GM21515 (cell line): ENCODE results near the gene HSD11B1.

Experiments
- ATAC-seq: cut with Tn5 transposase; IDR thresholded peaks from one replicate; pipeline ENCODE4 v1.9.1; 2021; ENCODE audit not compliant: unreplicated experiment

The HSD11B1 gene

DNA sequence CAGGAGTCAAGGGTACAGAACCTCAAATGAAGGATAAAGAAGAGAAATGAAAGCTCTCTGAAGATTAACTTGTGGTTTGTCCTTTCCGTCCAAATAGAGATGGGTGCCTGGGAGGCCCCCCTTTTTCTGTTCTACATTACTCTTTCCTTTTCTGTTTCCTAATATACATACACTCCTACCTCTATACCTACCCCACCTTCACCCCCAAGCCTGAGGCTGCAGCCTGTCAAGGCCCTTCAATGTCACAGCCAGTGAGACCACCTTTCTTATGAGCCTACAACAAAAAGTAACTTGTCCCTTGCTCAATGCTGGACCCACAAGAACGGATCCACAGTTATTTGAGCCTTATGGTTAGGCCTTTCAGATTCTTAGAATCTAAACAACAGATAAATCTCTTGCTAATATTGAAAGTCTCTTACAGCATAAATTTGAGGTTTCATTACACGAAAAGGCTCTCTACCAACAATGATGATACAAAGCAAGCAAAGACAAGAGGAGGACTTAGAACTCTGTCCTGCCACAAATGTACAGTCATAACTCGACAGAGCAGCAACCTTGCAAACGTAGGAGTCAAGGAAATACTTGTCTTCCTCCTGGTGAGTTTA, 47.1 kb downstream of the HSD11B1 start:
- peak; percentile 50 for ATAC-seq

DNA sequence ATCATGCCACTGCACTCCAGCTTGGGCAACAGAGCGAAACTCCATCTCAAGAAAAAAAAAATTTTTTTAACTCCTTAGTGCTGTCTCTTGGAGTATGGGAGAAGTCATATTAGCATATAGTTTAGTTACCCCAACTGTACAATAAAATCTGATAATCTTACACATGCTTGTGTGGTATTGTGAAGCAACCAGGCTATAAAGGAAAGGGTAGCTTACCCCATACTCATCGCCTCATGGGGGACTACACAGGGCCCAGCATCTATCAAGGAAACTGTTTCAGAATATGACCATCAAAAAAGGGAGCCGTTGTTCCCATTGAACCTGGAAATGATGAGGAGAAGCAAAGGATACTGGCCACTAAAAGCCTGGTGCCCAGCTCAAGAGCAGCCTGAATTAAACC, 48.2 kb downstream of the HSD11B1 start:
- ATAC-seq, result no peak

DNA sequence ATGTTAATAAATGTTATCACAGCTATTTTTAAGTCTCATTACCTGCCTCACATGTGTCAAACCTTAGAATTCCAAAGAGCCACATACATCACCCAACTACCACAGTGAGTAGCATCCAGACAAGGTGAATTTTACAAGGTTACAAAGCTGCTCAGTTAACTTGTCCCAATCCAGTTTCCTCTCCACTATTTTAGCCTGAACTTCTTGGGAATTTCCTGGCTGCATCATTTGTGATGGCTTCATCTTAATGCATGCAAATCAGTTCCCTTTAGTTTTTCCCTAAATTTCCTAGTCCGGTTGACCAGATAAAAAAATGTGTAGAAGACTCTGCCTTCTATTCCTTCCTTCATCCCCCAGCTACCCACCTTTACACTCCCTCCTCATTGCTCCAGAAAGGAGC, 50.6 kb downstream of the HSD11B1 start:
- no peak for ATAC-seq

DNA sequence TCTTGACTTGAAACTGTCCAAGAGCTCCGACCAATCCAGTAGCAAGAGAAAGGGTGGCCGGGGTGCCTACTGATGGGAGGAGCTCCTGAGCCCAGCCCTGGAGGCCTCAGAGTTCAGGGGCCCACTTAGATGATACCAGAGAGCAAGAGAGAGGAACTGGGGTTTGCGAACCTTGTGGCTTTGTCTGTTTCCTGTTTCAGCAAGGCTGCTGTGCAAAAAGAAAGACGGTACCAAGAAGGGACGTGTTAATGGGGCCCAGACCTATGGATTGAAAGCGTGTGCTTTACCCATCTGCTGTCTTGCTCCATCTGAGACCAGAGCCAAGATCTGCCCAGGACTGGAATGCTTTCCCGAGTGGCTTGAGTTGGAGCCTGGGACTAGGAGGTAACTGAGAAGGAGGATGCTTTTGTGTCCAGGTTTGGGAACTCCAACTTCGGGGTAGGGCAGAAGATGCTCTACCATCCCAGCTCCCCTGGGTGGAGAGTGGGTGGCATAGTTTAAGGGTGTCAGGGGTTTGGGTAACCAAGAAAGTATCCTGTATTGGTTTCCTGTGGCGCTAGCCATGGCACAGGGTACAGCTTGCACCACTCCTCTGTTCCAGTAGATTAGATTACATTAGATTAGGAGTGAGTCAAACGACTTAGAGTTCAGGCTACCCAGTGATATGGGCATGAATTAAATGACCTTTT, 51.4 kb downstream of the HSD11B1 start, which contains the start of gene TRAF3IP3:
TSS of gene TRAF3IP3 (plus strand) at position 128 of the 689 bp plus-strand sequence. CDS start 3,987 bp downstream, outside the sequence.
- ATAC-seq, result peak; percentile 69

DNA sequence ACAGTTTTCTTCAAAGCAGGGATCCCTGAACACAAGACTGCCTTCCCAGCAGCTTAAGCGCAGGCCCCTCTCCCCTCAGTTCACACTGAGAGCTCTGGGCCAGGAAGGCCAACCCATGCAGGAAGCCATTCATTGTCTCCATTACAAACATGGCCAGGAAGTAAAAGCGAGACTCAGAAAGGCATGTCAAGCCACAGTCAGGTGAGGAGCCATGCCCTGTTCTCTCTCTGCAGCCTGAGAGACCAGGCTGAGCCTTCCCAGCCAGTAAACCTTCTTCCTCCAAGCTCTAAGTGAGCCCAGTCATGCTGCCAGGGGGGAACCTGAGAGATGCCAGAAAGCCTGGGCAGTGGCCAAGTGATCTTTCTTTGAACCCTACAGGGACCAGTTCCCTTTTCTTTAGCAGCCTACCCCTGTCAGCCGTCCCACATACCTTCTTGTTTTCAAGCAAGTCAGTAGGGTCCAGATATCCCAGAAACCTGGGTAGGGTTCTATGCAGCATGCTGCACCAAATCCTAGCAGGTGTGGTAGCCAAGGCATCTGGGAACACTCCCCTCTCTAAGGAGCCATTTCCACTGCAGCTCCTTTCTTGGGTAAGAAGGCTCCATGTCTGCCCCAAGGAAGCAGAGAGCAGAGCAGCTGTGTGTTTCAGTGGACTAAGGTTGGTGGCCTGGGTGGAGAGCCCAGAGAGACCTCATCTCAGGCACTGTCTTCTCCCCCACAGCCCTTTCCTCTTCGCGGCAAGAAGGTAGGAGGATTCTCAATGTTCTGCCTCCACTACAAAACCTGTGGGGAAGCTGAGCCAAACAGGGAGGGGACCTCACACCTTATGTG, 52.2 kb downstream of the HSD11B1 start:
- peak; percentile 36 for ATAC-seq

DNA sequence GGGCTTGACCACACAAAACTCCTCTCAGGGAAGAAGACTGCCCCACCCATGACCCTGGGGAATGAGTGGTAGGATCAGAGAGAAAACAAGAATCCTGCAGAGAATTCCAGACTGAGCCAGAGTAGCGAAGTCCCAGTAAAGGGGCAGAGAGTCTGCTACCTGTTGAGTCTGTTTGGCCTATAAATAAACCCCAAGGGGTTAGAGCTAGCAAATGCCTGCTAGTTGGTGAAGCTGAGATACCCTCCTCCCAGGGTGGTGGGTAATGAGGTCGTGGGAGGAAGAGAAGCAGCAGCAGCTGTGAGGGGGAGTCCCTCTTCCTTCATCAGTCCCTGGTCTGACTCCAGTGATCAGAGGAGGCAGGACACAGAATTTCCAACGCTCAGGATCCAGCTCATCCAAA, 53.8 kb downstream of the HSD11B1 start:
- ATAC-seq, result no peak

DNA sequence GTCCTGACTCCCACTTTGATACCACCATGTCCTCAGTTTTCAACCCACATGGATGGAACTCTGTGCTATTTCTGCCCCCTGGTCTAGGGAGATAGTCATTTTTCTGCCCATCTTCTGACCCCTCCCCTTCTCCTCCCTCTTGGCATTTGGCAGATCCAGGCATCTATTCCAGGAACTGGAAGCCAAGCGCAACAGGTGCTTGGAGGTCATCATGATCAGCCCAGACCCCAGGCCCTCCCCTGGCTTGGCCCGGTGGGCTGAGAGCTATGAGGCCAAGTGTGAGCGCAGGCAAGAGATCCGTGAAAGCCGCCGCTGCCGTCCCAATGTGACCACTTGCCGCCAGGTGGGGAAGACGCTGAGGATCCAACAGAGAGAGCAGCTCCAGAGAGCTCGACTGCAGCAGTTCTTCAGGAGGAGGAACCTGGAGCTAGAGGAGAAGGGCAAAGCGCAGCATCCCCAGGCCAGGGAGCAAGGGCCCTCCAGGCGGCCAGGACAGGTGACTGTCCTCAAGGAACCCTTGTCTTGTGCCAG, 55.2 kb downstream of the HSD11B1 start:
- no peak for ATAC-seq

DNA sequence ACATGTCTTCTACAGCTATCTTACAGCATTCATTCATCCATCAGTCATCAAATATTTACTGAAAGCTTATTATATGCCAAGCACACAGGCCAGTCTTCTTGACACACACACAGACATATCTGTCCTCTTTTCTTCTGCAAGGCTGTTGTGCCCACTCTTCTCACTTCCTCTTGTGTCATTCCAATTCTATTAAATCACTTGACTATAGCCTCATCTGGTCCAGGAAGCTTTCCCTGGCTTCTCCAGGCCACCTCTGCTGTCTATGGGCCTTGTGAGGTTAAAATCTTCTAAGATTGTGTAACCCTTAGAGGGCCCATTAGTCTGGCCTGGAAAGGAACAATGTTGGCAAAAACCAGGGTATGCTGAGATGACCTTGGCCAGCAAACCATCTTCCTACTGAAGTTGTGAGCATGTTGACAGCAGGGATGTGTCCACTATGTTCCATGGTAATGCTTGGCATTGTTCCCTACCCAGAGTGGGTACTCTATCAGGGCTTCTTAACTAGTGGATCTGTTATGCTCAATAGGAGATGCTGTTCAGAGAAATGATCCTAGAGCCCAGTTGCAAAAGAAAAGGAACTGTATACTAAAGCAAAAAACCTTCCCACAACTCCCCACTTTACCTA, 56.5 kb downstream of the HSD11B1 start:
- ATAC-seq, result no peak

DNA sequence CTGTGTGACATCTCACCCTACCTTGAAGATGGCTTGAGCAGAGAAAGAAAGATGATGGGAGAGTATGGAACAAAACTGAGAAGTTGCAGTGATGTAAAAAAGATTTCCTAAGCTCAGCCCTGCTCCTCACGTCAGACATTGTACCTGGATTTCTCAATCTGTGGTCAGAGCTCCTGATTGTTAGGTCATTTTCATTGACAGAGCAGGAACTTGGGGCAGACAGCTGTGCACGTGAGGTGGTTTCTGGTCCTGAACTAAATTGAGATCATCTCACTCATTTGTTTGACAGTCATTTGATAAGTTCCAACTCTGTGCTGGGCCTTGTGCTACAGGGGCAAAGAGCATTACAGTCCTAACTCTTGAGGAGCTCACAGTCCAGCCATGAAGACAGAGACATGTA, 61.4 kb downstream of the HSD11B1 start:
- no peak for ATAC-seq

DNA sequence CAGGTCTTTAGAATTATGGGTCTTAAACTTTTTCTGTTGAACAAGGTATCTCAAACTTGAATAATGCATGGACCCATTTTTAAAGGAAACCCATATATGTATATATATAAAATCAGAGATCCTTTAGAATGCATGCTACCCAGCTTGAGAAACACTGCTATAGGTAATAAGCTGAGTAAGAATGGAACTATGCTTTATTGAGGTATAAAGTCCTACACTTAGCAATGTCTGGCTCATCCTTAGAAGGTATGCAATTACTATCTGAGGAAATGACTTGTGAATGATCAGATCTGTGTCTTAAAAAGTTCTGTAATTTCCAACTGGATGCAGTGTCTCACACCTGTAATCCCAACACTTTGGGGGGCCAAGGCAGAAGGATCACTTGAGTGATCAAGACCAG, 62.5 kb downstream of the HSD11B1 start:
- no peak for ATAC-seq

DNA sequence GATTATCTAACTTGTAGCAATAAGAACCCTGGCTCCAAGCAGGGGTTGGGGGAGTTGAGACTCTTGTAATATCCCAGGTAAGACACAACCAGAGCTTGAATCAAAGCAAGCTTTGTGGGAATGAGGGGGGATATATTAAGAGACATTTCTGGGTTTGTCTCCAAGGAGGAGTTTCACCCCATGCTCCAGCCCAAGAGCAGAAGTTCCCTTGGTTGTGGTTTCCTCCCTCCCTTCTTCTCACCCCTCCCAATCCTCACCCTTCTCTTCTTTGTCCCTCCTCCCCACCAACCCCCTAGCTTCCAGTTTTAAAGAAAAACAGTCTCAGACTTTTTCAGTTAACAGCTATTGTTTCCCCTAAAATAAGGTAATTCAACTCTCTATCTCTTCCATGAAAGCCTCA, 63.1 kb downstream of the HSD11B1 start:
- no peak for ATAC-seq

DNA sequence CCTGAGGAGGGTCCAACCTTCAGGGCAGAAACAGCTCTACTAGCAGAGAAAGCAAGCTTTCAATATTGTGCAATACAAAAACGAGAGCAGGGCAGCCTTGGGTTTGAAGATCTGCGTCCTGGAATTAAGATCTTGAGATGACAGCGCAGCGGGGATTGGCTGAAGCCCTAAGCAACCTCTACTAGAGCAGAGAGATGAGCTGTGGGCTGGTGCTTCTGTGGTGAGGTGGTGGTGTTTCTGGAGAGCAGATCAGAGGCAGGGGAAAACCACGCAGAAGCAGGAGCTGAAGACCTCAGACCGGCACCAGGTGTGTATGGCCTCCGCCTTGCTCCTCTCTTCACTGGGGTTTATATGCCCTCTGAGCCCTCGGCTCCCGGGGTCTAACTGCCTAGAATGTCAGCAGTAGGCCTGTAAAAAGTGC, 63.7 kb downstream of the HSD11B1 start:
- ATAC-seq, result peak; percentile 87

DNA sequence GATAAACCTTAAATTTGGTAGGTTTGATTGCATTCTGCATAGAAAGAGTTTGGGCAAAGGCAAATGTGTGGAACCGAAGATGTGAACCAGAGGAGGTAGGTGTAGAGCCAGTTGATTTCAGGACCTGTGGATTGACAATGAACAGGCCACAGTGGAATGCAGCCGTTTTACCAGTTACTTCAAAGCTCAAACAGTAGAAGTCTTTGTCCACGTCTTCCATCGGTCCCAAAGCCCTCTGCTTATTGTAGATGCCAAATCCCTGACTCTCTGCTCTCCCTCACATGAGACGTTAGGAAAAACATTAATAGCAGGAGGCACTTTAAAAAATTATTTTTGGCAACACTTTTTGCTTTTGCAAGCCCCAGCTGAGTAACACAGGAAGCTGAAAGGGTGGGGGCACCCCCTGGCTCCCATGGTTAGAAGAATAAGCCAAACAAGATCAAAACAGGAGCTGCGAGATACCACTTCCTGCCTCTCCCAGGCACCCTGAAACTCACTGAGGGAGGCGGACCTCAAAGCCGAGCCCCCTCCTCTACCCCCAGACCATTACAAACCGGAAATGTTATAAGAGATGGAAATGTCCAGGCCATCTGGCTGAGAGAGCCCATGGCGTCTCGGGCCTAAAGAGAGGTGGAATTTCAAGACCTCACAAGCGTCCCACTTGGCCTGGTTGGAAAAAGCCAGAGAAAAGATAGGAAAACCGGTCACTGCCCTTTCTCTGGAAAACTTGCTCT, 64.7 kb downstream of the HSD11B1 start:
- peak; percentile 78 for ATAC-seq

DNA sequence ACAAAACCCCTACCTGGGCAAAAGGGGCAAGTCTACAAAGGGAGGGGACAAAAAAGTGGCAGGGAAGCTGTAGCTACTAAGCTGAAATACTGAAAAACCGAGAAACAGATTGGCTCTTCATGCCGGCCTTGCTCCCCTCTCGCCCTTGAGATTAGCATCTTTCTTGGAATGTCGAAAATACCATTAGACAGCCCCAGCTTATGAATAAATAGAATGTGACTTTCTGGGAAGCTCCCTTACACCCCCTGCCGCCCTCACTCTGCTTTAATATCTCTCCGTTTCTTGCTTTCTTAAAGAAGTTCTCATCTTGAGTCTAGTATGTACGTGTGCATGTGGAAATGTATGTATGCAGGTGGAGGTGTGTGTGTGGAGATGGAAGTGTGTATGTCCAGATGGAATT, 65.3 kb downstream of the HSD11B1 start:
- ATAC-seq, result no peak

DNA sequence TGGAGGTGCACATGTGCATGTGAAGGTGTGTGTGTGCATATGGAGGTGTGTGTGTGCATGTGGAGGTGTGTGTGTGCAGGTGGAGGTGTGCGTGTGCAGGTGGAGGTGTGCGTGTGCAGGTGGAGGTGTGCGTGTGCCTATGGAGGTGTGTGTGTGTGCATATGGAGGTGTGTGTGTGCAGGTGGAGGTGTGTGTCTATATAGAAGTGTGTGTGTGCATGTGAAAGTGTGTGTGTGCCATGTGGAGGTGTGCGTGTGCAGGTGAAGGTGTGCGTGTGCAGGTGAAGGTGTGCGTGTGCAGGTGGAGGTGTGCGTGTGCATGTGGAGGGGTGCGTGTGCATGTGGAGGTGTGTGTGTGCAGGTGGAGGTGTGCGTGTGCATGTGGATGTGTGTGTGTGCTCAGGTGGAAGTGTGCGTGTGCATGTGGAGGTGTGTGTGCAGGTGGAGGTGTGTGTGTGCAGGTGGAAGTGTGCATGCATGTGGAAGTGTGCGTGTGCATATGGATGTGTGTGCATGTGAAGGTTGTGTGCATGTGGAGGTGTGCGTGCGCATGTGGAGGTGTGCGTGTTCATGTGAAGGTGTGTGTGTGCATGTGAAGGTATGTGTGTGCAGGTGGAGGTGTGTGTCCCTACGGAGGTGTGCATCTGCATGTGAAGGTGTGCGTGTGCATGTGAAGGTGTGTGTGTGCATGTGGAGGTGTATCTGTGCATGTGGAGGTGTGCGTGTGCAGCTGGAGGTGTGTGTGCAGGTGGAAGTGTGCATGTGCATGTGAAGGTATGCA, 66.2 kb downstream of the HSD11B1 start:
- no peak for ATAC-seq

DNA sequence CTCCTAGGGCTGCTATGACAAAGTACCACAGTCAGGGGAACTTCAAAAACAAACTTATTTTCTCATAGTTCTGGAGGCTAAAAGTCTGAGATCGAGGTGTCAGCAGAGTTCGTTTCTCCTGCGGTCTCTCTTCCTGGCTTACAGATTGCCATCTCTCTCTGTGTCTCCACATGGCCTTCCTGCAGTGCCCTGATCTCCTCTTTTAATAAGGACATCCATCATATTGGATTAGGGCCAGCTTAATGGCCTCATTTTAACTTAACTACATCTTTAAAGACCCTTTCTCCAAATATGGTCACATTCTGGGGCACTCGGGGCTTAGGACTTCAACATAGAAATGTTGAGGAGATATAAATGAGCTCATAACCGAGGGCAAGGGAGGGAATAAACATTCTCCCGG, 67.5 kb downstream of the HSD11B1 start:
- ATAC-seq, result no peak

DNA sequence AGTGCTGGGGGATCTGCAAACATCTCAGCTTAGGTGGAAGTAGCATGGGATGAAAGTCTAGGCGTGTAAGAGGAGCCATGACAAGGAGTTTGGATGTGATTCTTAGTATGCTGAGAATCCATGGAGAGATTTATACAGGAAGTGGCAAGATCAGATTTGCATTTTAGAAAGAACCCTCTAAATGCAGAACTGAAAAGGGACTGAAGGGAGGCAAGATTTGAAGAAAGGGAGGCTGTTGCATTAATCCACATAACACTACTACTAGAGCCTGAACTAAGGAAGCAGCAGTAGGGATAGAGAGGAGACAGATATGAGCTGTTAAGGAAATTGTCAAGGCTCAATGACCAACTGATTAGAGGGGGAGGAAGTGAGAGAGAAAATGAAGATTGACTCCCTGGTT, 69.9 kb downstream of the HSD11B1 start:
- peak; percentile 60 for ATAC-seq

DNA sequence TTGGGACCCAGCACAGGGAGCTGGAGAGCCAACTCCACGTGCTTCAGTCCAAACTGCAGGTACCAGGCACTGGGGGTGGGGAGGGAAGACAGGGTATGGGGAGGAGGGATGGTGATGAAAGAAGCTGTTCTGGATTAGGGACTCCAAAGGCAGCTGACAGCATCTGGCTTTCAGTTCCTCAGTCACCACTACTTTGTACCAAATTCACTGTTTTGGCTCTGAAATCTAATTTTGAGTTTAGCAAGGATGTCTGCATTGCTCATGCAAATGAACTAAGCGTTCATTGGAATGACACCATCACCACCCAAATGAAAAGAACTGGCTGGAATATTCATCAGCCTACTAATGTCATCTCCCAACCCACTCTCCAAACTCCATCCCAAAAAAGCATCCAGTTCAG, 71.0 kb downstream of the HSD11B1 start:
- no peak for ATAC-seq

DNA sequence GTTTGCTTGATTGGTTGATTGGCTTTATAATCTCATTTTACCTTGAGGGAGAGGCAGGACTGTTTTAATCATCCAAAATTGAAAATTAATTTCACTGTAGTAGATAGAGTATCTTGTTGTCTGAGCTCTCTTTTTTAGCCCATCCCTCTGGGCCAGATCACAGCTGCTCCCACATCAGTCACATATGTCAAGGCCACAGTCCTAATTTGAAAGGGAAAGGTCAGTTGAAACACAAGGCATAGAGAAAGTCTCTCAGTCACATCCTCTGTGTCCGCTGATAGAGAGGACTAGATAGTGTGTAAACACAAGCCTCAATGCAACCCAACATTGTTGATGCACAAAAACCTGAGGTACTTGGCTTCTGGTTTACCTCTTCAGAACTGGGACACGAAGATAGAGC, 72.9 kb downstream of the HSD11B1 start:
- no peak for ATAC-seq

DNA sequence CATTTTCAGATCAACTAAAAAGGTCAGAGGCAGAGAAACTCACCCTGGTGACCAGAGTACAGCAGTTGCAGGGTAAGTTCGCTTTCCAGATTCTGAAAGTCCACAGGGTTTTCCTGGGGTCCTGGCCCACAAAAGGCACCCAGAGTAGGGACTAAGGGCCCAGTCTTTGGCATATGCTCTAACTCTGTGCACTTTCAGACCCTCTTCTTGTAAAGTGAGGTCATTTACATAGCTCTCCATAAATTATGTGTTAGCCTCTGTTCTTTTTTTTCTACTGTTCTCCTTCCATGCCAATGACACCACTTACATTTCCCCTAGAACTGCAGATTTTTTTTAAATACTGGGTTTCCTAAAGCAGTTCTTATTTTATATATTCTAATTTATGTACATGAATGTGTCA, 73.5 kb downstream of the HSD11B1 start:
- ATAC-seq, result no peak
